Cardiac fibroblast (primary cell): ENCODE data around the gene PACSIN2.
"Not testable (repeated sequence)": the region's sequence is repeated elsewhere in the genome, so short reads cannot be mapped to it uniquely, and the experiment has no call there.

Experiments used
- DNase-seq, 2 donors: peaks; one replicate each; pipeline versions ENCODE4 v3.0.0 to v3.0.0-alpha.2; 2010; ENCODE audit warnings: low read depth in 2 of 2
- H3K4me3 ChIP-seq, 2 donors: replicated peaks in 1 of 2; 1 replicate in 1 of 2; 2 replicates in 1 of 2; pipeline ENCODE4 v1.5.1; 2011; ENCODE audit warnings: low read depth in 2 of 2, low read length in 2 of 2, mild to moderate bottlenecking in 2 of 2, moderate library complexity in 1 of 2
- TF ChIP-seq, protein P1 (sequence below): IDR thresholded peaks from one replicate; pipeline ENCODE4 v1.5.1; 2011; ENCODE audit warnings: low read depth, mild to moderate bottlenecking, low read length, inconsistent platforms

PACSIN2 gene

DNA sequence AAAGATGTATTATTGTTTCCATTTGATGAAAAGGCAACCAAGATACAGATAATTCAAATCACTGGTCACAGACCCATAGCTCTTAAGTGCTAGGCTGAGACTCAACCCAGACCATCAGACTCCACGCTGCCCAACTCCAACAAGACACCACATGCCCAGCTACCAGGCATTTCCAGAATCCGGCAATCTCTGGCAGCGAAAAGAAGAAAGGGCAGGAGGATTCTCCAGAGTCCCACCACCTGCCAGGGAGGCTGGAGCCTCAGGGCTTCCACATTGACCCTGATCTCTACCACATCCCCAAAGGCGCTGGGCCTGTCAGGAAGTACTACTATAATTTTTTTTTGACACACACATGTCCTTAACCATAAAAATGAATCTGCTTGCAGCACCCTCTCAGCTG, 96.4 kb downstream of the PACSIN2 start:
- no peak for DNase-seq

DNA sequence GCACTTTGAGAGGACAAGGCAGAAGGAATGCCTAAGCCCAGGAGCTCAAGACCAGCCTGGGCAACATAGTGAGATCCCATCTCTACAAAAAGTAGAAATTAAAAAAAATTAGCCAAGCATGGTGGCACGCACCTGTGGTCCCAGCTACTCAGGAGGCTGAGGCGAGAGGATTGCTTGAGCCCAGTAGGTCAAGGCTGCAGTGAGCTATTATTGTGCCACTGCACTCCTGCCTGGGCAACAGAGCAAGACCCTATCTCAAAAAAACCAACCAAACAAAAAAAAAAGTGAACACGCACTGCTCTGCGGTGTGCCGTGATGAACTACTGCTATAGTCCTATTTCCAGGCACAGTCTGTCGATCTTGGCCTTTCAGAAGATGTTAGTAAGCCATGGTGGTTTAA, 97.6 kb downstream of the PACSIN2 start:
- not testable (repeated sequence) for H3K4me3 ChIP-seq, DNase-seq

More for the DNA sequence above, 96.4 kb downstream of the PACSIN2 start:
- H3K4me3 ChIP-seq = no peak overlapping the region
- TF ChIP-seq, protein P1, sequence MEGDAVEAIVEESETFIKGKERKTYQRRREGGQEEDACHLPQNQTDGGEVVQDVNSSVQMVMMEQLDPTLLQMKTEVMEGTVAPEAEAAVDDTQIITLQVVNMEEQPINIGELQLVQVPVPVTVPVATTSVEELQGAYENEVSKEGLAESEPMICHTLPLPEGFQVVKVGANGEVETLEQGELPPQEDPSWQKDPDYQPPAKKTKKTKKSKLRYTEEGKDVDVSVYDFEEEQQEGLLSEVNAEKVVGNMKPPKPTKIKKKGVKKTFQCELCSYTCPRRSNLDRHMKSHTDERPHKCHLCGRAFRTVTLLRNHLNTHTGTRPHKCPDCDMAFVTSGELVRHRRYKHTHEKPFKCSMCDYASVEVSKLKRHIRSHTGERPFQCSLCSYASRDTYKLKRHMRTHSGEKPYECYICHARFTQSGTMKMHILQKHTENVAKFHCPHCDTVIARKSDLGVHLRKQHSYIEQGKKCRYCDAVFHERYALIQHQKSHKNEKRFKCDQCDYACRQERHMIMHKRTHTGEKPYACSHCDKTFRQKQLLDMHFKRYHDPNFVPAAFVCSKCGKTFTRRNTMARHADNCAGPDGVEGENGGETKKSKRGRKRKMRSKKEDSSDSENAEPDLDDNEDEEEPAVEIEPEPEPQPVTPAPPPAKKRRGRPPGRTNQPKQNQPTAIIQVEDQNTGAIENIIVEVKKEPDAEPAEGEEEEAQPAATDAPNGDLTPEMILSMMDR = no peak

GRCh38 chr22:42915980-42916765, 98.8 kb downstream of the PACSIN2 start:
- no peak for DNase-seq
- H3K4me3 ChIP-seq = no peak overlapping the region
- TF ChIP-seq, protein P1 = no peak

DNA sequence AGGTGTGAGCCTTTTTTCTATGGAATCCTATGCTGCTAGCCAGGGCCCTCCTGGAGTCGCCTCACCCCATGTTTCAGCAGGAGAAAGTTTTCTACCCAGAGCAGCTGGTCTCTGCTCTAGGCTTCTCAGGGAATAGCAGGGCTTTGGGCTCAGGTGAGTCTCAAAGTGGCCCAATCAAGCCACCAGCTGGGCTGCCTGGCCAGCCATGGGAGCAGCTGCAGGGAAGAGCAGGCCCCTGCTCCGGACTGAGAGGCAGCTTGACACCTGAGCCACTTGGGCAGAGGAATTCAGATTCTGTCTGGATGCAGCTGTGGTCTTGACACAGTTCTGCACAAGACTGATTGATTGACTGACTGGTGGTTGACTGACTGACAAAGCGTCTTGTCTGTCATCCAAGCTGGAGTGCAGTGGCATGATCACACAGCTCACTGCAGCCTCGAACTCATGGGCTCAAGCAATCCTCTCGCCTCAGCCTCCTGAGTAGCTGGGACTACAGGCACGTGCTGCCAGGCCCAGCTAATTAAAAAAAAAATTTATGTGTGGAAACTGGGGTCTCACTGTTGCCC, 100.4 kb downstream of the PACSIN2 start:
- no peak for DNase-seq
- no peak overlapping the region for H3K4me3 ChIP-seq
- TF ChIP-seq, protein P1 = no peak

GRCh38 chr22:42913874-42914510, 101.0 kb downstream of the PACSIN2 start:
- TF ChIP-seq, protein P1 = no peak
- no peak for DNase-seq
- H3K4me3 ChIP-seq = no peak overlapping the region

DNA sequence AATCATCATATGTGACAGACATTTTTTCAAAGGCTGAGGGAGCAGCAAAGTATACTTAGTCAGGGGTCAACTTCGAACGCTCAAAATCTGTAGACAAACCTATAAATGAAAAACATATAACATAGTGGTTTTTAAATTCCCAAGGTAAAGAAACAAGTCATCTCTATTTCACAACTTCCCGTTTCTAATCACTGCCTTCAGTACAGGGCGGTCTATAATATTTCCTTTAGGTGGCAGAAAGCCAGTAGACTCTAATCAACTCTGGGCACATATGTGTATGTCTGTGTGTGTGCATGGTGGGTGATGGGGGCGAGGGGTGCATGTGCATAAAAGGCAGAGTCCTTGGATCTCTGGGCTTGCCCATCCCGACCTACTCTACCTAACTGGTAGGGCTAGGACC, 102.9 kb downstream of the PACSIN2 start:
- TF ChIP-seq, protein P1 = no peak
- H3K4me3 ChIP-seq = no peak overlapping the region
- DNase-seq = peak; percentile 29 to 36

- H3K4me3 ChIP-seq = no peak overlapping the region
- no peak for DNase-seq
- TF ChIP-seq, protein P1 = no peak
Observed at GRCh38 chr22:42910221-42910942, 104.6 kb downstream of the PACSIN2 start.
